CD14-positive monocyte (primary cell): ENCODE measurements around the gene GGT1. TPM values are rescaled to one million over a fixed set of nuclear protein-coding genes. Genes with fewer than 3 reads are reported as not detected.

Experiments
- DNase-seq, 3 donors: peaks; one replicate each; pipeline ENCODE4 v3.0.0-alpha.2; 2011 to 2022
- H2AFZ ChIP-seq: 2 replicates; pipeline ENCODE4 v1.6.0; 2012; ENCODE audit warnings: mild to moderate bottlenecking, low read depth, low read length, inconsistent platforms; ENCODE audit not compliant: insufficient read depth, poor library complexity, severe bottlenecking
- H3K27ac ChIP-seq, 2 donors: 1 replicate in 1 of 2; 2 replicates in 1 of 2; pipeline ENCODE4 v1.5.1; 2012 to 2013; ENCODE audit warnings: low read length in 2 of 2, control low read depth in 1 of 2, inconsistent platforms in 1 of 2, low read depth in 1 of 2, mild to moderate bottlenecking in 1 of 2
- H3K27me3 ChIP-seq, 2 donors: one replicate each; pipeline versions ENCODE4 v1.6.0 to v1.6.1; 2011 to 2013; ENCODE audit warnings: low read length in 2 of 2; ENCODE audit not compliant: control insufficient read depth in 2 of 2, insufficient read depth in 2 of 2
- H3K36me3 ChIP-seq, 2 donors: replicated peaks in 1 of 2; 1 replicate in 1 of 2; 2 replicates in 1 of 2; pipeline versions ENCODE4 v1.5.1 to v1.6.1; 2012 to 2013; ENCODE audit warnings: low read length in 2 of 2, control low read depth in 1 of 2, inconsistent platforms in 1 of 2, mild to moderate bottlenecking in 1 of 2; ENCODE audit not compliant: insufficient read depth in 2 of 2, control insufficient read depth in 1 of 2
- H3K4me1 ChIP-seq, 2 donors: 1 replicate in 1 of 2; 2 replicates in 1 of 2; pipeline versions ENCODE4 v1.5.1 to v1.6.1; 2012 to 2013; ENCODE audit warnings: low read length in 2 of 2, control low read depth in 1 of 2, inconsistent platforms in 1 of 2, mild to moderate bottlenecking in 1 of 2, moderate library complexity in 1 of 2; ENCODE audit not compliant: insufficient read depth in 2 of 2, control insufficient read depth in 1 of 2
- H3K4me2 ChIP-seq: replicated peaks from 2 replicates; pipeline ENCODE3; 2012; ENCODE audit warnings: low read length, moderate library complexity, mild to moderate bottlenecking; ENCODE audit not compliant: poor library complexity, severe bottlenecking; ENCODE audit errors: extremely low read depth
- H3K4me3 ChIP-seq, 3 experiments: fragments of 200-600 bp in 1 of 3; sonication (generic) in 1 of 3; replicated peaks in 1 of 3; 1 replicate in 2 of 3; 2 replicates in 1 of 3; pipeline ENCODE4 v1.5.1; 2011 to 2013; ENCODE audit warnings: low read length in 3 of 3, mild to moderate bottlenecking in 3 of 3, control low read depth in 2 of 3, low read depth in 2 of 3, inconsistent platforms in 1 of 3, moderate library complexity in 1 of 3
- H3K79me2 ChIP-seq: 2 replicates; pipeline ENCODE4 v1.6.0; 2012; ENCODE audit warnings: mild to moderate bottlenecking, control low read depth, inconsistent platforms, low read length, moderate library complexity; ENCODE audit not compliant: insufficient read depth
- H3K9ac ChIP-seq: 2 replicates; pipeline ENCODE4 v1.6.0; 2017; ENCODE audit warnings: low read length, mild to moderate bottlenecking; ENCODE audit not compliant: insufficient read depth, poor library complexity, severe bottlenecking
- H3K9me3 ChIP-seq, 2 donors: replicated peaks in 1 of 2; 1 replicate in 1 of 2; 2 replicates in 1 of 2; pipeline versions ENCODE4 v1.5.1 to v1.6.1; 2012 to 2013; ENCODE audit warnings: low read length in 2 of 2, control low read depth in 1 of 2; ENCODE audit not compliant: control insufficient read depth in 1 of 2, insufficient read depth in 1 of 2
- H4K20me1 ChIP-seq: 2 replicates; pipeline ENCODE4 v1.6.0; 2012; ENCODE audit warnings: mild to moderate bottlenecking, low read length, control low read depth, moderate library complexity; ENCODE audit not compliant: insufficient read depth
- H3K27ac Mint-ChIP-seq, 7 donors: one replicate each; pipeline ENCODE4 v1.8.0; 2020; ENCODE audit warnings: mild to moderate bottlenecking in 7 of 7, mixed read lengths in 7 of 7, moderate library complexity in 6 of 7, inconsistent platforms in 2 of 7
- H3K27me3 Mint-ChIP-seq, 3 donors: one replicate each; pipeline ENCODE4 v1.8.0; 2021 to 2022; ENCODE audit warnings: low read depth in 3 of 3, mild to moderate bottlenecking in 3 of 3, mixed read lengths in 3 of 3, moderate library complexity in 3 of 3, inconsistent platforms in 1 of 3
- H3K36me3 Mint-ChIP-seq, 2 donors: one replicate each; pipeline ENCODE4 v1.8.0; 2020; ENCODE audit warnings: mixed read lengths in 2 of 2, inconsistent platforms in 1 of 2, mild to moderate bottlenecking in 1 of 2
- H3K4me1 Mint-ChIP-seq: one replicate; pipeline ENCODE4 v1.8.0; 2020; ENCODE audit warnings: mild to moderate bottlenecking, mixed read lengths
- H3K4me3 Mint-ChIP-seq, 2 donors: one replicate each; pipeline ENCODE4 v1.8.0; 2020; ENCODE audit warnings: mild to moderate bottlenecking in 2 of 2, mixed read lengths in 2 of 2, moderate library complexity in 1 of 2
- H3K9me3 Mint-ChIP-seq, 7 donors: one replicate each; pipeline ENCODE4 v1.8.0; 2020 to 2022; ENCODE audit warnings: mixed read lengths in 7 of 7, mild to moderate bottlenecking in 6 of 7, moderate library complexity in 6 of 7, inconsistent platforms in 2 of 7
- CTCF ChIP-seq: fragments of 200-600 bp; IDR thresholded peaks from one replicate; pipeline ENCODE4 v1.8.0; 2022; ENCODE audit warnings: antibody characterized with exemption, mild to moderate bottlenecking
- WGBS: methylation state at CpG from one replicate; pipeline ENCODE4 v1.1.5; 2013; ENCODE audit warnings: missing lambda C conversion rate; ENCODE audit not compliant: insufficient coverage; 5-methylcytosine and 5-hydroxymethylcytosine counted together
- intact Hi-C, 2 donors: fragments of 100-400 bp; cut with micrococcal nuclease; formaldehyde crosslinking; loops; one replicate each; pipeline versions ENCODE4 v1.15.0 to v1.15.1; 2023
- polyA plus RNA-seq, 3 donors: library from polyadenylated mRNA; depleted of rRNA in 1 of 3; unstranded in 2 of 3; stranded (reverse) in 1 of 3; fragments of 300-500 nt in 2 of 3; fragments of >200 nt in 1 of 3; fragmentation: Illumina TruSeq in 2 of 3; gene quantifications; 1 replicate in 2 of 3; 2 replicates in 1 of 3; pipeline ENCODE4 v1.2.3, GENCODE V29; 2012 to 2021

The GGT1 gene
- polyA plus RNA-seq, 3 donors = 16.0 to 26.5 (median 25.5) TPM

DNA sequence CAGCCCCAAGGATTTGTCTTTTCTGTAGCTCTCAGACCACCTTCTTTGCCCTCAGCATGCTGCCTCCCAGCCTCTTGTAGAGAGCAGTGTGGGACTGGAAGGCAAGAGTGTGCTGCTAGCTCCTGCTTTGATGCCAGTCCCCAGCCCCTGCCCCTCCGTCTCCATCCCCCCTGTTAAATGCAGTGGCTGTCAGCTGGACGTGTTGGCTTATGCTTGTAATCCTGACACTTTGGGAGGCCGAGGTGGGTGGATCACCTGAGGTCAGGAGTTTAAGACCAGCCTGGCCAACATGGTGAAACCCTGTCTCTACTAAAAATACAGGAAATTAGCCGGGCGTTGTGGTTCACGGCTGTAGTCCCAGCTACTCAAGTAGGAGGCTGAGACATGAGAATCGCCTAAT is 31.7 kb upstream of the GGT1 start:
- Mint-ChIP-seq H3K27me3 (peaks cover 0 to 2% (median 1%) of the 10 kb centered on the region in 3 donors), H3K36me3 (peaks cover 72 to 90% of the 10 kb centered on the region in 2 donors), H3K4me3 (no peak overlapping the region), H3K27ac (peak overlapping the region in 1 of 7 donors; percentile 55), H3K9me3 (no peaks in the 10 kb centered on the region), H3K4me1 (no peaks in the 10 kb centered on the region)
- no peaks in the 10 kb centered on the region for H3K9me3 ChIP-seq
- H4K20me1 ChIP-seq = peaks cover 32% of the 10 kb centered on the region
- H3K4me2 ChIP-seq = no peak overlapping the region
- no peak for DNase-seq
- TF ChIP-seq CTCF = no peak
- peaks cover 14% of the 10 kb centered on the region for H3K79me2 ChIP-seq
- H3K36me3 ChIP-seq = peaks cover 74 to 86% of the 10 kb centered on the region in 2 donors
- no peak overlapping the region for H2AFZ ChIP-seq
- H3K9ac ChIP-seq = no peak overlapping the region
- H3K27ac ChIP-seq = no peak overlapping the region
- no peaks in the 10 kb centered on the region for H3K27me3 ChIP-seq
- H3K4me1 ChIP-seq = no peaks in the 10 kb centered on the region
- H3K4me3 ChIP-seq = no peak overlapping the region
- WGBS = 100% methylated on average over 3 of the region's 7 CpGs
- intact Hi-C loops = no loop called here

GRCh38 chr22:24576778-24577177 is 26.2 kb upstream of the GGT1 start:
- H3K4me3 Mint-ChIP-seq = no peak overlapping the region
- no CpG with 5 or more reads among the region's 1 CpG for WGBS
- Histone ChIP-seq H3K36me3 (peaks cover 29 to 46% of the 10 kb centered on the region in 2 donors), H3K4me1 (no peaks in the 10 kb centered on the region), H3K4me3 (no peak overlapping the region), H3K9ac (no peak overlapping the region), H3K9me3 (no peaks in the 10 kb centered on the region), H3K27me3 (no peaks in the 10 kb centered on the region), H2AFZ (no peak overlapping the region), H4K20me1 (no peaks in the 10 kb centered on the region), H3K79me2 (no peaks in the 10 kb centered on the region), H3K27ac (no peak overlapping the region), H3K4me2 (no peak overlapping the region)
- intact Hi-C loops = no loop called here
- peaks cover 45 to 61% of the 10 kb centered on the region in 2 donors for H3K36me3 Mint-ChIP-seq
- peaks cover 6% of the 10 kb centered on the region for H3K4me1 Mint-ChIP-seq
- no peak for TF ChIP-seq CTCF
- no peaks in the 10 kb centered on the region for H3K9me3 Mint-ChIP-seq
- no peak for DNase-seq
- H3K27me3 Mint-ChIP-seq = peaks cover 0 to 2% (median 0%) of the 10 kb centered on the region in 3 donors
- H3K27ac Mint-ChIP-seq = peak overlapping the region in 4 of 7 donors; percentile 2 to 64 (median 49)
